HG03159 (cell line): Measurements from ENCODE around the gene PRICKLE3.

ENCODE experiments used
- ATAC-seq: cut with Tn5 transposase; IDR thresholded peaks from one replicate; pipeline ENCODE4 v1.9.1; 2021; ENCODE audit warnings: mild to moderate bottlenecking, moderate library complexity; ENCODE audit not compliant: unreplicated experiment

The PRICKLE3 gene

GRCh38 chrX:49208399-49208798 lies 22.2 kb upstream of the PRICKLE3 start:
- ATAC-seq, result no peak

DNA sequence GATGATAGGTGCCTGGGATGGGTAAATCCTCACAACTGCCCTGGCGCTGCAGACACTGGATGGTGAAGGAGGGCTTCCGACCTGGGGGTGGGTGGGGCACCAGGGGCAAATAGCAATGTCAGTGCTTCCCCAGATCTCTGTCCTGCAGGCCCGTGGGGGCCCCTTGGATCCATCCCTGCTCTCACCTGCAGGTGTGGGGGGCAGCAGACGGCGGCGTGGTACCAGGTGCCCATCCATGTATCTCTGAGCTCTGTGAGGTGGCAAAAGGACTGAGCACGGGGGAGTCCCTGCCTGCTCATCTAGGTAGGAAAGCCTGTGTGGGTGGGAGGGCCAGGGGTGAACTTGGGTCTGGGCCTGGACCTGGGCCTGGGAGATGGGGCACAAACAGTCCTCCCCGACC lies 20.4 kb upstream of the PRICKLE3 start:
- ATAC-seq, result no peak

DNA sequence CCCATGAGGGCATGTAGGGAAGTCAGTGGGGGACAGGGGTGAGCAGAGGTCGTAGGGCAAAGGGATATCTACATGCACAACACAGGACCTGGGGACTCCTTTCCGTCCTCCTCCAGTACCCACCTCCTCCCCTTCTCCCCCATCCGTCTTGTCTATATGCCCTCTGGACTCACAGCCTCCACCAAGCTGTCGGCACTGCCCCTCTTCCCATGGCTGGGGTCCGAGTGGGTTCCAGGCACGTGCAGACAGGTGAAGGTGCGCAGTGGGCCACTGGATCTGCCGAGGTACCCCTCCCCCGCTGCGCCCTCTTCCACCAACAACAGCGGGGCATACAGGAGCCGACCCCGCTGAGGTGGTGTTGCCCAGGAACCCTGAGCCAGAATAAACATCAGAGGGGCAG lies 19.3 kb upstream of the PRICKLE3 start:
- no peak for ATAC-seq

DNA sequence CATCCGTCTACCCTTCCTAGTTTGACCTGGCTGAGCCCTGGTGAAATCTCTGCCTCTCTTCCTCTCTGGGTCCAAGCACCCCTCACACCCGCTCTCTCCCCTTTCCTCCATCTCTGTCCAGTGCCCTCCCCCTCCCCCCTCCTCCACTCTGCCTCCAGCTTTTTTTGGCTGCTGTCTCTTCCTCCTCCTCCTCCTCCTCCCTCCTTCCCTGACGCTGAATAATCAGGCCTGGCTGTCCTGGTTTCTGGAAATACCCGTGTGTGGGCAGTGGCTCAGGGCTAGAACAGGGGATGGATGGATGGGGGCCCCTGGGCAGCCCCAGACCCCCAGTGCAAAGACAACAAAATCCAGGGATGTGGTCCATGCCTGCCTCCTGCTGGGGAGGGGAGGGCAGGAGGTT lies 18.5 kb upstream of the PRICKLE3 start:
- no peak for ATAC-seq

GRCh38 chrX:49204017-49204416 lies 17.8 kb upstream of the PRICKLE3 start:
- no peak for ATAC-seq

GRCh38 chrX:49203536-49203935 lies 17.4 kb upstream of the PRICKLE3 start:
- ATAC-seq, result no peak

GRCh38 chrX:49202022-49202421 lies 15.8 kb upstream of the PRICKLE3 start:
- no peak for ATAC-seq

DNA sequence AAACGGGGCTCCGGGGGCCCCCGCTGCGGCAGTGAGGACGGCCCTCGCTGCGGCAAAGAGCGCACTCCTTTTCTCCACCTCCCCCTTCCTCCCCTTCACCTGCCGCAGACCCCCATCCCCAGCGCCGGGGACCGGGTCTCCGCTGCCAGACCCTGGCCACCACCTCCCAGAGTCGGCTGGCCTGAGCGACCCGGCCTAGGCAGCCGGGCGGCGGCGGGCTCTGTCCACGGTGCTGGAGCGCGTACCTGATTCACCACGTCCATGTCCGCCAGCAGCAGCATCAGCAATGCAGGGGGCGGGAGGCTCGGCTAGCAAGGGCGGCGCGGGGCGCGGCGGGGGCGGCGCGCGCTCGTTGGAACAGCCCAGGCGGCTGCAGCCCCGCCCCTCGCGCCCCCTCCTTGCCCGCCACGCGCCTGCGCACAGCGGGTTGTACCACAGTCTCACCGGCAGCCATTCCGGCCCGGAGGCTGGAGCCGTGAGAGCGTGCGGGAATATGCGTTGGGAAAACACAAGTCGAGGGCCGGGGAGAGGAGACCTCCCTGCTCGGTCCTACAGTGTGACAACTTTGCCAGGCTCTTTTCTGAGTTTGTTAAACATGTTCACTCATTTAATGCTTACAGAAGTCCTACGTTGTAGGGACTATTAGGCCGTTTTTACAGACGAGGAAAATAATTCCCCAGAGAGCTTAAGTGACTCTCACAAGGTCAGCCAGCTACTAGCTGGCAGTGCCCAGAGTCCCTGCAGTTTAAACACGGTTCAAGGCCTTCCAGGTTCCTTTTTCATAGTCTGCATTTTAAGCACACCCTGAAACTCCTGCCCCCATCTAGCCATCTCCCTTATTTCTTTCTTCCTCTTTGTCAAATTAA lies 14.0 kb upstream of the PRICKLE3 start, which contains the start of gene SYP:
Gene SYP (minus strand): TSS at position 288 of the 866 bp plus-strand sequence. CDS start 7 bp downstream, at position 281.
- ATAC-seq, result peak; percentile 82

DNA sequence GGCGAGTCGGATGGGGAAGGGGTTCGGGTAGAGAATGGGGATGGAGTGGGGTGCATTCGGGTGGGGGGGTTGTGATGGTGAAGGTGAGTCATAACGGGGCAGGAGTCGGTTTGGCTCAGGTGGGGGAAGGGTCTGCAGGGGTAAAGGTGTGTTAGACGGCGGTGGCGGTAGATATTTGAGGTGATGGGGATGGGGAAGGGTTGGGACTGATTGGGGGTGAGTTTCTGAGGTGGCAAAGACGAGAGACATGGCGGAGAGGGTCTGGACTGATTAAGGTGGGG lies 13.1 kb upstream of the PRICKLE3 start:
- no peak for ATAC-seq

GRCh38 chrX:49198540-49199314 lies 12.6 kb upstream of the PRICKLE3 start:
- ATAC-seq, result no peak

DNA sequence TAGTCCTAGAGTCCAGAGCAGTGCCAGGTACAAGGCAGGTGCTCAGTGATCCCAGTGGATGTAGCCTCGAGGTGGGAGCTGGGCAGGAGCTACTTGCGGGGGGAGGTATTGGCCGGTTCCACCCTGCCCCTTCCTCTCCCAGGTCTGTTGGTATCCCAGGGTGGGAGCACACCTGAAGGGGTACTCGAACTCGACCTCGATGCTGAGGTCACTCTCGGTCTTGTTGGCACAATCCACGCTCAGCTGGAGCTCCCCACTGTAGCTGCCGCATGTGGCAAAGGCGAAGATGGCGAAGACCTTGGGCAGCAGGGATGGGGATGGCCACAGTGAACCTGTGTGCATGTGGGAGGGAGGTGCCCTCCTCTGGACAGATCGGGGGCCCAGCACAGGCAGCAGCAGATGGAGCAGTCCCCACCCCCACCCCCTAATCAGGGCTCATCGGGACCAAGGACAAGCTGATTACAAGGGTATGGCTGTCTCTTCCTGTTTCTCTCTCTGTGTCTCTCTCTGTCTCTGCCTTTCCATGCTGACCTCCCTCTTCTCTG lies 11.4 kb upstream of the PRICKLE3 start:
- no peak for ATAC-seq

DNA sequence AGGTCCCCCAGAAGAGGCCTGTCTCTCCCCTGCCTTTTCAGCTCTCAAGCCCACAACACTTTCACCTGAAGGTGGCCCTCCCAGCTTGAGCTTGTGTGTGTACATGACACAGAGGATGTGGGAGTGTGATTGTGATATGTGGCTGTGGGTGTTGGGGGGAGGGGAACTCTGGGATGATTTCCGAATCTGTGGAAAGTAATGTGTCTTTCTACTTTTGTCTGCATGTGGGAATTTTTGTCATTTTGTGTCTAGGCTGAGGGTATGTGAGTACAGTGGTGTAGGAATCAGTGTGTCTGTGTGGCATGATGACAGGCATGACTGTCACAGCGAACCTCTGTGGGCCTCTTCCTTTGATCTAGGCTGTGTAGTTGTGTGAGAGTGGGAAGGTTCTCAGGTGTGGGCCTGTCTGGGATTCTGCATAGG lies 7.4 kb upstream of the PRICKLE3 start:
- no peak for ATAC-seq

DNA sequence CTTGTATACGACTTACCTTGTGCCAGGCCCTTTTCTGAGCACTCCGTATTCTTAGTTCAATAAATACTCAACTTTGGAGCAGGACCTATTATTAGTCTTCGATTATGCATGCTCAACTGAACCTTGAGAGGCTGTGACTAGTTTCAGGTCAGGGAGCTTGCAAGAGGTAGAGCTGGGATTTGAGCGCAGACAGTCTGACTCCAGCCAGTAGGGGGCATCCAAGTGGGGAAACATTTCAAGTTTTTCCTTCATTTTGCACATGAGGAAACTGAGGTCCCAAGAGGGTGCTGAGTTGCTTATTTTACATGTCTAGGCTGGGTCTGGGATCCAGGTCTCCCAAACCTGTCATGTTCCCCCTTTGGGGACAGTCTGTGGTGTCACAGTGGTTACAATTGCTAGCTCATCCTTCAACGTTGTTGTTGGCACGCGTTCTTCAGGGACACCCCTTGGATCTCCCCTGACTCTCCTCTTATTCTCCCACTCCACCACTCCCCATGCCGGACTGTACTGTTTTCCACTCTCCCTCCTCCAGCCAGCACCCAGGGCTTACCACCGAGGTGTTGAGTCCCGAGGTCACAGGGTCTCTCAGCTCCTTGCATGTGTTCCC lies 6.7 kb upstream of the PRICKLE3 start:
- ATAC-seq, result no peak

DNA sequence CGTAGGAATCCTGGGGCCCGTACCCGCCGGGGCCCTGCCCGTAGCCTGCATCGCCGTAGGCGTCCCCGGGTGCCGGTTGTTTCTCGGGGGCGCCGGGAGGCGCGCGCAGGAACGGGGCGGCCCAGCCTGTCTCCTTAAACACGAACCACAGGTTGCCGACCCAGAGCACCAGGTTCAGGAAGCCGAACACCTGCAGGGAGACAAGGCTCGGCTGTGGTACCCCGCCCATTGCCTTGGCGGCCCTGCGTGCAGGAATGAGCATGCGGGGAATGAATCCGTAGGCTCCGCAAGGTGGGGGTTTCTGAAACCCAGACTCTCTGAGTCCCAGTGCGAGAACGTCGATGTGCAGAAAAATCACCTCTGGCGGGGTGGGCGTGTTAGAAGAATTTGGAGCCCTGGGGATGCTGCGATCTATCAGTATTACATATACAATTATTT lies 5.4 kb upstream of the PRICKLE3 start:
- ATAC-seq, result peak; percentile 12

DNA sequence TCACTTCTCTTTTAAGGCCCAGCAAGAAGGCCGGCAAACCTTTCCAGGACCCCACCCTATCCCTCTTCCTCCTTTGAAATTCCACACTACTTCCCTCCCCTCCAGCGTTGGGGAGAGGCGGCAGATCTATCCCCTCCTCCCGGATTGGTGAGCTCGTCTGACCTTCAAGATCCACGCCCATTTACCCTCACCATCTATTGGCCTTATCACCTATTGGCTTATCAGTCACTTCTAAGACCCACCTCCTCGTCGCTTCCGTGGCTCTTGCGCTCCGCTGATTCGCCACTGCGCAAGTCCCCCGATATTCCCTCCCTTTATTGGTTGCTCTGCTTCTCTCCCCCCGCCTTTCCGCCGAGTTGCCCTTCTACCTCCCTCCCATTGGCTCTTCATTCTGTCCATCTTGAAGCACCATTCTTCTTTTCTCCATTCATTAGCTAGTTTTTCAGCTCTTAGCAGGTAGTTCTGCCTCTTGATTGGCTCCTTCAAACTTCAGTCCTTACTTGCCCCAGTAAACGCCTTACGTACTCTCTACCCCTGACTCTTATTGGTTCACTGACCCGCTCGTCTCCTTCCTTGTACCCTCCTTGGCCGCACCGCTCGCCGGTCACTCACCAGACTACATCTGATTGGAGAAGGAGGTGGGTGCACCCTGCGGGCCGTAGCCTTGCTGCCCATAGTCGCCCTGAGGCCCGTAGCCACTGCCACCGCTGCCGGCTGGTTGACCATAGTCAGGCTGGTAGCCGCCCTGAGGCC lies 4.8 kb upstream of the PRICKLE3 start:
- peak; percentile 87 for ATAC-seq

DNA sequence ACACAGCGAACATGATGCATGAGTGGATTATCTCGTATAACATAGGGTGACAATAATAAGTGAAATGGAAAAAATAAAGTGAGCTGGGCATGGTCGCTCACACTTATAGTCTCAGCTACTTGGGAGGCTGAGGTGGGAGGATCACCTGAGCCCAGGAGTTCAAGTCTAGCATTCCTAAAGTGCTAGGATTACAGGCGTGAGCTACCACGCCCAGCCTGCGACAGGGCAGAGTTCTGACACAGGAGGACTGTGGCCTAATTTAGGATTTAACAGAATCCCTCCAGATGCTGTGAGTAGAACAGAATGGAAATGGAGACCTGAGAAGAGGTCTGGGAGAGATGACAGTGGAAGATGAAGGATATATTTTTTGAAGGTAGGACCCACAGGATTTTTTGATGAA lies 3.4 kb upstream of the PRICKLE3 start:
- ATAC-seq, result no peak

- no peak for ATAC-seq
Measured at GRCh38 chrX:49188468-49189076, 2.4 kb upstream of the PRICKLE3 start.

DNA sequence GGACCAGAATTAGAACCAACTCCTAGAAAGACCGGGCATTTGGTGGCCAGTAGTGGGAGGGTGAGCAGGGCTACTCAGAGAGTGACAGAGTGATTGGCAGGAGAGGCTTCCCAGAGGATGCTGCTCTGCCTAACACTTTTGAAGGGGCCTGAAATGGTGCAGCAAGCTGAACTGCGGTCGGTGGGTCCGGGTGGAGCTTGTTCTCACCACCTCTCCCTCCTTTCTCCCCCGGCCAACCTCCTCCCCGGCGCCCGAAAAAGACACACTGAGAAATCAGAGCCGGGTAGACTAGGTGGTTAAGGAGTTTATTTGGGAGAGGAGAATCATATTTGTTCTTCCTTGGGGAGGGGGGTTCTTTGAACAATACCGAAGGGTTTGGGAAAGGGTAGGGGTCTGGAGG lies 1.4 kb upstream of the PRICKLE3 start:
- ATAC-seq, result no peak

- ATAC-seq, result no peak
Measured at GRCh38 chrX:49187028-49187394, 838 bp upstream of the PRICKLE3 start.
